OCI-LY1 (cell line): ENCODE measurements around the gene TTC36.
A peak's percentile ranks its signal among the peaks of the same experiment; 100 is the strongest.
"Not testable (repeated sequence)": the region's sequence is repeated elsewhere in the genome, so short reads cannot be mapped to it uniquely, and the experiment has no call there.

Experiments used
- H2AFZ ChIP-seq: fragments of 200-600 bp; sonication (generic), shearing (Covaris generic); 2 replicates; pipeline ENCODE4 v1.6.0; 2014; ENCODE audit warnings: antibody characterized with exemption, mild to moderate bottlenecking, low read length
- H3F3A ChIP-seq: fragments of 200-600 bp; sonication (generic), shearing (Covaris generic); 2 replicates; pipeline ENCODE4 v1.6.0; 2014; ENCODE audit warnings: mild to moderate bottlenecking, antibody characterized with exemption, low read length, moderate library complexity; ENCODE audit not compliant: insufficient read depth
- H3K27ac ChIP-seq: fragments of 200-600 bp; sonication (generic); 2 replicates; pipeline ENCODE4 v1.5.1; 2014; ENCODE audit warnings: low read length, mixed run types, mild to moderate bottlenecking, low read depth; ENCODE audit not compliant: poor library complexity, severe bottlenecking
- H3K27me3 ChIP-seq: fragments of 200-600 bp; sonication (generic); 2 replicates; pipeline ENCODE4 v1.6.0; 2014; ENCODE audit warnings: antibody characterized with exemption, mild to moderate bottlenecking, low read length, moderate library complexity; ENCODE audit not compliant: insufficient read depth
- H3K36me3 ChIP-seq: fragments of 200-600 bp; sonication (generic); 2 replicates; pipeline ENCODE4 v1.6.1; 2014; ENCODE audit warnings: mild to moderate bottlenecking, antibody characterized with exemption, low read length, moderate library complexity, mixed read lengths; ENCODE audit not compliant: insufficient read depth
- H3K4me1 ChIP-seq: fragments of 200-600 bp; sonication (generic); 2 replicates; pipeline ENCODE4 v1.5.1; 2014; ENCODE audit warnings: mild to moderate bottlenecking, low read length, moderate library complexity; ENCODE audit not compliant: insufficient read depth, severe bottlenecking
- H3K4me2 ChIP-seq: fragments of 200-600 bp; sonication (generic), shearing (Covaris generic); 2 replicates; pipeline ENCODE4 v1.6.1; 2014; ENCODE audit warnings: low read length
- H3K4me3 ChIP-seq: fragments of 200-600 bp; sonication (generic); 2 replicates; pipeline ENCODE4 v1.5.1; 2014; ENCODE audit warnings: low read length, low read depth, mild to moderate bottlenecking, mixed read lengths; ENCODE audit not compliant: poor library complexity, severe bottlenecking
- H3K79me2 ChIP-seq: fragments of 200-600 bp; shearing (Covaris generic); 2 replicates; pipeline ENCODE4 v1.6.1; 2016; ENCODE audit warnings: mixed run types, low read length, mixed read lengths; ENCODE audit not compliant: insufficient read depth
- H3K9ac ChIP-seq: fragments of 200-600 bp; sonication (generic), shearing (Covaris generic); 2 replicates; pipeline ENCODE4 v1.6.1; 2014; ENCODE audit warnings: mild to moderate bottlenecking, low read length, mixed read lengths
- H3K9me2 ChIP-seq: fragments of 200-600 bp; sonication (generic), shearing (Covaris generic); 2 replicates; pipeline ENCODE4 v1.6.1; 2014; ENCODE audit warnings: low read depth, mild to moderate bottlenecking, low read length, mixed read lengths
- H3K9me3 ChIP-seq: fragments of 200-600 bp; shearing (Covaris generic); 2 replicates; pipeline ENCODE4 v1.6.1; 2014; ENCODE audit warnings: low read length, mixed read lengths
- H4K20me1 ChIP-seq: fragments of 200-600 bp; sonication (generic), shearing (Covaris generic); 2 replicates; pipeline ENCODE4 v1.6.0; 2016; ENCODE audit warnings: mild to moderate bottlenecking, low read length; ENCODE audit not compliant: insufficient read depth
- CTCF ChIP-seq: fragments of 200-600 bp; sonication (generic), shearing (Covaris generic); IDR thresholded peaks from 2 replicates; pipeline ENCODE4 v1.5.1; 2017; ENCODE audit warnings: mild to moderate bottlenecking, antibody characterized with exemption, low read length, moderate library complexity, mixed read lengths
- EZH2 ChIP-seq: fragments of 200-600 bp; sonication (generic), shearing (Covaris generic); IDR thresholded peaks from 2 replicates; pipeline ENCODE4 v1.8.0; 2017; ENCODE audit warnings: borderline replicate concordance, mixed run types, mild to moderate bottlenecking, antibody characterized with exemption, low read length, moderate library complexity, mixed read lengths

Gene TTC36

GRCh38 chr11:118572061-118572980, 45.0 kb downstream of the TTC36 start, which contains the start of gene ARCN1:
TSS of gene ARCN1 (plus strand) at chr11:118572409. CDS start at chr11:118572548, 139 bp downstream.
- Histone ChIP-seq H4K20me1 (no peaks in the 10 kb centered on the region), H3K36me3 (peaks cover 6% of the 10 kb centered on the region; the same call in 1 of the 2 replicates), H3K4me1 (peaks cover 26% of the 10 kb centered on the region), H3K4me3 (peak within 1 kb of the TSS; percentile 95), H3K27ac (peak within 1 kb of the TSS; percentile 55), H3K9me3 (no peaks in the 10 kb centered on the region), H3K4me2 (peak within 1 kb of the TSS; percentile 87), H3K79me2 (peaks cover 51% of the 10 kb centered on the region), H3F3A (no peaks in the 10 kb centered on the region), H2AFZ (peak within 1 kb of the TSS; percentile 96), H3K27me3 (no peaks in the 10 kb centered on the region), H3K9me2 (no peaks in the 10 kb centered on the region), H3K9ac (peak within 1 kb of the TSS; percentile 95)
- no peak for TF ChIP-seq CTCF
- TF ChIP-seq EZH2 = no peak

GRCh38 chr11:118572981-118573550, 45.8 kb downstream of the TTC36 start:
- H3K36me3 ChIP-seq = peaks cover 6% of the 10 kb centered on the region; the same call in 1 of the 2 replicates
- peak overlapping the region; percentile 55 for H3K27ac ChIP-seq
- no peaks in the 10 kb centered on the region for H3F3A ChIP-seq
- TF ChIP-seq CTCF (no peak), EZH2 (no peak)
- H3K27me3 ChIP-seq = no peaks in the 10 kb centered on the region
- no peaks in the 10 kb centered on the region for H3K9me3 ChIP-seq
- H3K9ac ChIP-seq = peak overlapping the region; percentile 95
- H3K4me1 ChIP-seq = peaks cover 26% of the 10 kb centered on the region
- H3K4me3 ChIP-seq = peak overlapping the region; percentile 95
- peak overlapping the region; percentile 87 for H3K4me2 ChIP-seq
- H4K20me1 ChIP-seq = no peaks in the 10 kb centered on the region
- no peak overlapping the region for H2AFZ ChIP-seq
- no peaks in the 10 kb centered on the region for H3K9me2 ChIP-seq
- H3K79me2 ChIP-seq = peaks cover 58% of the 10 kb centered on the region

- H3K4me1 ChIP-seq = peaks cover 26% of the 10 kb centered on the region
- no peaks in the 10 kb centered on the region for H3K9me3 ChIP-seq
- H3K9me2 ChIP-seq = no peaks in the 10 kb centered on the region
- H4K20me1 ChIP-seq = no peaks in the 10 kb centered on the region
- peaks cover 6% of the 10 kb centered on the region; the same call in 1 of the 2 replicates for H3K36me3 ChIP-seq
- H3K79me2 ChIP-seq = peaks cover 70% of the 10 kb centered on the region
- peak overlapping the region; percentile 87; the same call in 1 of the 2 replicates for H3K4me2 ChIP-seq
- no peak overlapping the region for H2AFZ ChIP-seq
- H3K27ac ChIP-seq = no peak overlapping the region
- no peaks in the 10 kb centered on the region for H3F3A ChIP-seq
- no peaks in the 10 kb centered on the region for H3K27me3 ChIP-seq
- TF ChIP-seq CTCF (no peak), EZH2 (no peak)
- no peak overlapping the region for H3K4me3 ChIP-seq
- H3K9ac ChIP-seq = no peak overlapping the region
Observed at GRCh38 chr11:118574636-118575035, 47.4 kb downstream of the TTC36 start.

GRCh38 chr11:118577995-118578394, 50.7 kb downstream of the TTC36 start:
- not testable (repeated sequence) for H3K9me3 ChIP-seq, H3K4me2 ChIP-seq, H3K27ac ChIP-seq, H2AFZ ChIP-seq, H3F3A ChIP-seq, H3K27me3 ChIP-seq, H3K4me3 ChIP-seq, H3K9me2 ChIP-seq, H3K9ac ChIP-seq, H4K20me1 ChIP-seq
- Histone ChIP-seq H3K79me2 (peaks cover 67% of the 10 kb centered on the region), H3K36me3 (peaks cover 18% of the 10 kb centered on the region), H3K4me1 (peaks cover 21% of the 10 kb centered on the region)
